GM18870 (cell line): ENCODE results near the gene IDI2.
"Not testable (repeated sequence)": the region's sequence is repeated elsewhere in the genome, so short reads cannot be mapped to it uniquely, and the experiment has no call there.

Experiments
- ATAC-seq: cut with Tn5 transposase; IDR thresholded peaks from one replicate; pipeline ENCODE4 v1.9.1; 2021; ENCODE audit warnings: moderate library complexity; ENCODE audit not compliant: unreplicated experiment

IDI2 gene

GRCh38 chr10:1048349-1048731, 22.7 kb upstream of the IDI2 start:
- ATAC-seq: peak; percentile 1

GRCh38 chr10:1047937-1048336, 22.3 kb upstream of the IDI2 start:
- ATAC-seq: no peak

DNA sequence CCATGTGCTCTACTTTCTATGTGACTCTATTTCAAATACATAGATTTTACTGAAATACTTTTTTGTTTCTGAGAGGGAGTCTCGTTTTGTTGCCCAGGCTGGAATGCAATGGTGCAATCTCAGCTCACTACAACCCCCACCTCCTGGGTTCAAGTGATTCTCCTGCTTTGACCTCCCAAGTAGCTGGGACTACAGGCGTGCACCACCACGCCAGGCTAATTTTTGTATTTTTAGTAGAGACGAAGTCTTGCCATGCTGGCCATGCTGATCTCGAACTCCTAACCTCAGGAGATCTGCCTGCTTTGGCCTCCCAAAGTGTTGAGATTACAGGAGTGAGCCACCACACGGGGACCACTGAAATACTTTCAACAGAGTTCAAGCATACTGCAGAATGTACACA, 19.8 kb upstream of the IDI2 start:
- no peak for ATAC-seq

- no peak for ATAC-seq
These were observed 19.3 kb upstream of the IDI2 start for GRCh38 chr10:1044964-1045363.

GRCh38 chr10:1044146-1044545, 18.5 kb upstream of the IDI2 start:
- no peak for ATAC-seq

- peak; percentile 70 for ATAC-seq
These were observed 17.9 kb upstream of the IDI2 start for GRCh38 chr10:1043532-1043995.

DNA sequence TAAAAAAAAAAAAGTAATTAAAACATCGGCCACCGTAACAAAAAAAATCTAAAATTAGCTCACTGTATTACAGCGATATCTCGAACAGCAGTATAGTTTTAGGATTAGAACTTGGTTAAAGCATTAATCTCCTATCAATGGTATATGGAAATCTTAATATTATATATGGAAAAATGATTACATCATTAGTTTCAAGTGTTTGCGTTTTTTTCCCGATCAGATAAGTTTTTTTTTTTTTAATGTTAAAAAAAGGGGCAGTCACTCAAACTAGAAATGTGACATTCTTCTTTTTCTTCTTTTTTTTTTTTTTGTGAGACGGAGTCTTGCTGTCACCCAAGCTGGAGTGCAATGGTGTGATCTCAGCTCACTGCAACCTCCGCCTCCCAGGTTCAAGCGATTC, 15.9 kb upstream of the IDI2 start:
- no peak for ATAC-seq

DNA sequence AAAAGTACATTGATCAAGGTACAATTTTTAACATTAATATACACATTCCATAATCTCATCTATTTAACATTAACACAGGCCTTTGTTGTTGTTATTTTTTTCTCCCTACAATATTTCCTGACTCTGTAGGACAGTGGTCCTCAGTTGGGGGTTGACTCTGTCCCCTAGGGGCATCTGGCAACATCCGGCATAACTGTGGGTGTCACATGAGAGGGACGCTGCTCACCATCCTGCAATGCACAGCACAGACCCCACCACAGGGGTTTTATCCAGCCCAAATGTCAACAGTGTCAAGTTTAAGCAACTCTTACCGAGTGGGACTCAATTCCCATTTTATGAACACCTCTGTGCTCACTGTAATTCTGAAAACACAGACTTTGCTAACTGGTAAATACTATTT, 14.5 kb upstream of the IDI2 start:
- no peak for ATAC-seq

- ATAC-seq: not testable (repeated sequence)
These were observed 13.1 kb upstream of the IDI2 start for GRCh38 chr10:1038769-1039168.

DNA sequence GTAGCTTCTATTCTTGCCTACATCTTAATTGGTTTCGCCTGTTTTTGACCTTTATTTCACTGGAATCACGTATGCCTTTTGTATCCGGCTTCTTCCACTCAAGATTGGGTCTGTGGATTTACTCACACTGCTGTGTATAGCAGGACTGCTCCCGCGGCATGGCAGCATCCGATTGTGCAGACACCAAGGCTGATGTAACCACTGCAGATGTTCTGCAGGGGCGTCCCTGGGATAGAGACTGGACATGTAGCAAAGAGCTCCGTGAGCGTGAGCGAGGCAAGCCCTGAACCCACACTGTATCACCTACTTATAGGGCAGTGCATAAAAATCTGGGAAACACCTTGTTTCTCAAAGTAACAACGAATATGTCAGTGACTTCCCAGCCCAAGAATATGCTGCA, 11.4 kb upstream of the IDI2 start:
- ATAC-seq: no peak

GRCh38 chr10:1036341-1036791, 10.7 kb upstream of the IDI2 start:
- ATAC-seq: peak; percentile 84

DNA sequence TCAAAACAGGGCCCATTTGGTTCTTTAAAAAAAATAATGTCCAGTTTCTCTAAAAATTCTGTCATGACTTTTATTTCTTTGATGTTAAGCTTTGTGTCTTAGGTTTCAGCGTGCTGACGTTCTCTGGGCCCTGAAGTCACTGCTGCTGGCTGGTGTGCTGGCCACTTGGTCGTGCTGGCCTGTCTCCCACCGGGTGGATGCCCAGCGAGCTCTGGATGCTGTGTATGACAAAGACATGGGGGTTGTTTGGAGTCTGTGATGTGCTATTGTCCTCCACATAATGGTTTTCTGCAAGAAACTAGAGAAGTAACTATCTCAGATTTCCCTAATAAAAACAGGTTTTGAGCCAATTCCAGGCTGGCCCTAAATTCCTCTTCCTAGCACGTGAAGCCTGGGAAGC, 9.5 kb upstream of the IDI2 start:
- no peak for ATAC-seq

- ATAC-seq: no peak
These were observed 9.1 kb upstream of the IDI2 start for GRCh38 chr10:1034758-1035157.

- no peak for ATAC-seq
These were observed 7.9 kb upstream of the IDI2 start for GRCh38 chr10:1033601-1034000.

- ATAC-seq: no peak
These were observed 4.2 kb upstream of the IDI2 start for GRCh38 chr10:1029838-1030237.

GRCh38 chr10:1026578-1026977, 919 bp upstream of the IDI2 start:
- ATAC-seq: no peak

DNA sequence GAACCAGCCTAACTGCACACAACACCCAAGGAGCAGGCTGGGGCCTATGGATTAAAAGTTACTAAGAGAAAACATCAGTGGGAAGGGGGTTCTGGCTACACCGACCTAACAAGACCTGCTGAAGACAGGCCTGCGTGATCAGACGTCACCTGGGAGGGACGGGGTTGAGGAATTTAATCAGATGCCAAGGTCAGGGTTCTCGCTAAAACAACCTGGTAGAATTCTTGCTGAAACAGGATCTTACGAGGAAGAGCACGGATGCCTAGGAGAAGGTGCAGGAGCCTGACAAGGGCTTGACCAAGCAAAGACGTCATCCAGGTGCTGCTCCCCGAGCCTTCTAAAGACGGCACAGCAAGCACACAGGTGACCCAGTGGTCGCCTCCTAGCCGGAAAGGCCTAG, 1.6 kb downstream of the IDI2 start:
- ATAC-seq: no peak

DNA sequence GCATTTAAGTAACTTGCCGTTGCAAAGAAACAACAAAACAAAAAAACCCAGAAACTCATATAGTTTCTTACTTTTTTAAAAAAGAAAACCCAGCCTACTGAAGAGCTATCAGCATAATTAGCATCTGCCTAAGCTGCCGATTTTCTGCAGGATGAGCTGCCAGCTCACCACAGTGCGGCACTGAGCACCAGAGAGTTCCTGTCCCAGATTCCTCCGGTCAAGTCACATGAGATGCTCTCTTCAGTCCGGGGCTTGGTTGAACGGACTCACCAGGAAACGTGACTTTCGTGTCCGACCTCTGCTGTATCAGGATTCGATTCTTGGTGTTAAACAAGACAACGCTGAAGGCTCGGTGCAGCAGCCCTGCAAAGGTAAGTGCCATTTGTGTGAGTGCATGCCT, 3.2 kb downstream of the IDI2 start:
- ATAC-seq: no peak

DNA sequence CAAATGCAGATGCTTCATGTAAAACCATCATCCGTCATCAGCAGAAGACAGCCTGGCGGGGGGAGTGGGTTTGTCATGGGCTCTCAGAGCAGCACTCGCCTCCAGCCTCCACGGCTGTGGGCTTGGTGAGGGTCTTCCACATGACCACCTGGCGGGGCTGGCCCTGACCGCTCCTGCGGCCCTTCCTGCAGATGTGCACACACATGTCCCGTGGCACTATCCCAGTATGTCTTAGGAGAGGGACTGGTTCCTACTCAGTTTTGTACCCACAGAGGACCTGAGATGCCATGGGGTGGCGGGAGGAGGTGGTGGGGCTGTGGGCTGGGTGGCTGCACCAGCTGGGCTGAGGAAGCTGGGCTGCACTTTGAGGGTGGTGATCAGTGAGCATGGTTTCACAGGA, 4.7 kb downstream of the IDI2 start:
- no peak for ATAC-seq

- ATAC-seq: no peak
These were observed 5.2 kb downstream of the IDI2 start for GRCh38 chr10:1020460-1020859.

DNA sequence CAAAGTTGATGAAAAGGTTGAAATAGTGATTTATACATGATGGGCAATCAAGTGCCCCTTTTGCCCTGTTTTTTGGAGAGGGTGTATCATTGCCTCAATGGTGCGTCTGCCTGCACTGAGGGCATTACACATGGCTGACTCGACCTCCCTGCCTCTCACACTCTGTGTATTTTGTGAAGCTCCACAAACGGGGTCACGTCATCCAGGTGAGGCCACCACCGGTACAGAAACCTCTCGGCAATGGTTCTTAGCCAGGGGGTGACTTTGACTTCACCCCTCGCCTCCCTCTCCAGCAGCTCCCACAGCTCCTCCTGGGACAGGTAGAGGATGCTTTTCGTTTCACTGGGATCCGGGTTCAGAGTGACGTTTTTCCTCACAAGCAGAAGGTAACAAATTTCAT, 6.3 kb downstream of the IDI2 start:
- no peak for ATAC-seq

GRCh38 chr10:1015688-1016087, 10.0 kb downstream of the IDI2 start:
- ATAC-seq: no peak

DNA sequence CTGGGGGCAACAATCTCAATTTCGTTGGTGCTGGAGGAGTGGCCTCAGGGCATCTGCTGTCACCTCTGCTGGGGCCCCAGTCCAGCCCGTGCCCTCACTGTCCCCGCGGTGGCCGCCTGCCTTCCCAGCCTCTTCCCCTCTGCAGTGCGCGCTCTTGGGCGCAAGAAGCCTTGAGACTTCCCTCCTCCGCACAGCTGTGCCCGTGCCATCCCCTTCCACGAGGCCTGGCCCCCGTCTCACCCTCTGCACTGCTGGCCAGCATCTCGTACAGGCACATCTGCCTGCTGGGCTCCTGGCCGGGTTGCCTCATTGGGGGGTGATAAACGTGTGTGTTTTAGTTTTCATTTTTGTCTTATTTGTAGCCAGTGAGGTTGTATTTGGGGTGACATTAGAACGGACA, 14.0 kb downstream of the IDI2 start:
- ATAC-seq: no peak

DNA sequence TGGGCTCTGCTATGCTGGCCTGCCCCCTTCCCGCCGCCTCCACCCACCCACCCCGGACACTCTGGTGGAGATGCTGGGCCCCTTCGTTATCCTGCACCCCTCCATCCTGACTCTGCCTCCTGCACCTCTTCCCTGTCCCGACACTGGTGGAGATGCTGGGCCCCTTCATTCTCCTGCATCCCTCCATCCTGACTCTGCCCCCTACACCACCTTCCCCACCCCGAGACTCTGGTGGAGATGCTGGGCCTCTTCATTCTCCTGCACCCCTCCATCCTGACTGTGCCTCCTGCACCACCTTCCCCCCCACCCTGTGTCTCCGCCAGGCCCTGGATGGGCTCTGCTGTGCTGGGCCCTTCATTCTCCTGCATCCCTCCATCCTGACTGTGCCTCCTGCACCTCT, 15.0 kb downstream of the IDI2 start:
- ATAC-seq: no peak
